HL-60 (cell line): Measurements from ENCODE around the gene PICK1.

Experiments used
- DNase-seq, 2 experiments: peaks; one replicate each; pipeline ENCODE4 v3.0.0-alpha.2; 2010 to 2020; ENCODE audit warnings: low read depth in 1 of 2, low spot score in 1 of 2
- H3K27ac ChIP-seq: fragments of 250-450 bp; sonication (Bioruptor Pico); replicated peaks from 2 replicates; pipeline ENCODE4 v1.5.1; 2020; ENCODE audit warnings: mild to moderate bottlenecking, moderate library complexity
- H3K27me3 ChIP-seq: fragments of 250-450 bp; sonication (Bioruptor Pico); 2 replicates; pipeline ENCODE4 v1.5.1; 2021; ENCODE audit warnings: mild to moderate bottlenecking, moderate library complexity; ENCODE audit not compliant: insufficient read depth, poor library complexity, severe bottlenecking
- H3K4me3 ChIP-seq: replicated peaks from 2 replicates; pipeline ENCODE4 v1.5.1; 2011; ENCODE audit warnings: mild to moderate bottlenecking, control low read depth, low read length; ENCODE audit not compliant: insufficient read depth
- CTCF ChIP-seq: IDR thresholded peaks from one replicate; pipeline ENCODE4 v1.5.1; 2011; ENCODE audit warnings: low read length, control low read depth, inconsistent platforms; ENCODE audit not compliant: insufficient read depth
- GABPA ChIP-seq: IDR thresholded peaks from 2 replicates; pipeline ENCODE4 v1.6.1; 2012; ENCODE audit warnings: low read depth
- POLR2AphosphoS5 ChIP-seq: IDR thresholded peaks from 2 replicates; pipeline ENCODE4 v1.6.1; 2012; ENCODE audit warnings: low read depth
- REST ChIP-seq: IDR thresholded peaks from 2 replicates; pipeline ENCODE4 v1.6.1; 2012; ENCODE audit warnings: low read depth; ENCODE audit not compliant: insufficient replicate concordance
- SPI1 ChIP-seq: IDR thresholded peaks from 2 replicates; pipeline ENCODE4 v1.6.1; 2012; ENCODE audit warnings: low read depth, mild to moderate bottlenecking, borderline replicate concordance

The PICK1 gene

GRCh38 chr22:38051900-38052862 lies 5.0 kb upstream of the PICK1 start:
- TF ChIP-seq CTCF (peak; percentile 51), GABPA (no peak)
- Histone ChIP-seq H3K27ac (no peak overlapping the region), H3K4me3 (no peak overlapping the region), H3K27me3 (no peaks in the 10 kb centered on the region)
- DNase-seq, result peak; percentile 41 to 64

- no peak overlapping the region for H3K4me3 ChIP-seq
- TF ChIP-seq REST, result no peak
- TF ChIP-seq CTCF, result no peak
- TF ChIP-seq SPI1, result no peak
- no peak for TF ChIP-seq GABPA
- no peak for TF ChIP-seq POLR2AphosphoS5
- H3K27me3 ChIP-seq, result no peaks in the 10 kb centered on the region
- H3K27ac ChIP-seq, result no peak overlapping the region
- no peak for DNase-seq
These were observed 5.6 kb downstream of the PICK1 start for GRCh38 chr22:38062791-38063190.

- TF ChIP-seq POLR2AphosphoS5 (no peak), SPI1 (no peak), GABPA (no peak), CTCF (no peak), REST (no peak)
- DNase-seq, result no peak
- H3K27me3 ChIP-seq, result no peaks in the 10 kb centered on the region
- no peak overlapping the region for H3K27ac ChIP-seq
- no peak overlapping the region for H3K4me3 ChIP-seq
These were observed 8.3 kb downstream of the PICK1 start for GRCh38 chr22:38065539-38065938.
